HG03558 (cell line): ENCODE data around the gene PDSS1.

Experiments used
- ATAC-seq: cut with Tn5 transposase; IDR thresholded peaks from one replicate; pipeline ENCODE4 v1.9.1; 2021; ENCODE audit warnings: moderate number of reproducible peaks; ENCODE audit not compliant: unreplicated experiment; ENCODE audit errors: extremely low read depth

Gene PDSS1

GRCh38 chr10:26697922-26698608, 564 bp downstream of the PDSS1 start:
- no peak for ATAC-seq

DNA sequence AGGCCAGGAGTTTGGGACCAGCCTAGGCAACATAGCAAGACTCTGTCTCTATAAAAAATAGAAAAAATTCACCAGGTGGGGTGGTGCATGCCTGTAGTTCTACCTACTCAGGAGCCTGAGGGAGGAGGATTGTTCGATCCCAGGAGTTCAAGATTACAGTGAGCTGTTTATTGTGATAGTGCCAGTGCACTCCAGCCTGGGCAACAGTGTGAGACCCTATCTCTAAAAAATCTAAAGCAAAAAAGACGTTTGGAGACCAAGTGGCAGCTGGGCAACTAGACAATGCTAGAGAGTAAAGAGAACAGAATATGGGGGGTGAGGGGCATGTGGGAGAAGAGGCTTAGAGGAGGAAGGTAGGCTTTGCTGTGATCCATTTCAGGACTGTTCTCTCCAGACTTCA, 1.4 kb downstream of the PDSS1 start:
- ATAC-seq = no peak

DNA sequence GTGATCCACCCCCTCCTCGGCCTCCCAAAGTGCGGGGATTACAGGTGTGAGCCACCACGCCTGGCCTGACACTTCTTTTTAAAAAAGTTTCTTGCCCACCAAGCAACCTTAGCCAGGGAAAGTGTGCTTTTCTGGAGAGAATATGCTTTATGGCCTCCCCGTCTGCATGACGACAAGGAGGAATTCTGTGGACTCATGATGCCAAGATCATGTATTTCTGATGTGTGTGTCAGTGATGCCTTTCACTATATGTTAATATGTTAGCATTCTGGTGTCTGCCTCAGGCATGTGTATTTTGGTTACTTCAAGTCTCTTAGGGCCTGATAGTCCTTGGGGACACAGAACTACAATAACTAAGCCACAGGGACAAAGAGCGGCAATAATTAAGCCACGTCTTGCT, 2.1 kb downstream of the PDSS1 start:
- ATAC-seq = no peak

DNA sequence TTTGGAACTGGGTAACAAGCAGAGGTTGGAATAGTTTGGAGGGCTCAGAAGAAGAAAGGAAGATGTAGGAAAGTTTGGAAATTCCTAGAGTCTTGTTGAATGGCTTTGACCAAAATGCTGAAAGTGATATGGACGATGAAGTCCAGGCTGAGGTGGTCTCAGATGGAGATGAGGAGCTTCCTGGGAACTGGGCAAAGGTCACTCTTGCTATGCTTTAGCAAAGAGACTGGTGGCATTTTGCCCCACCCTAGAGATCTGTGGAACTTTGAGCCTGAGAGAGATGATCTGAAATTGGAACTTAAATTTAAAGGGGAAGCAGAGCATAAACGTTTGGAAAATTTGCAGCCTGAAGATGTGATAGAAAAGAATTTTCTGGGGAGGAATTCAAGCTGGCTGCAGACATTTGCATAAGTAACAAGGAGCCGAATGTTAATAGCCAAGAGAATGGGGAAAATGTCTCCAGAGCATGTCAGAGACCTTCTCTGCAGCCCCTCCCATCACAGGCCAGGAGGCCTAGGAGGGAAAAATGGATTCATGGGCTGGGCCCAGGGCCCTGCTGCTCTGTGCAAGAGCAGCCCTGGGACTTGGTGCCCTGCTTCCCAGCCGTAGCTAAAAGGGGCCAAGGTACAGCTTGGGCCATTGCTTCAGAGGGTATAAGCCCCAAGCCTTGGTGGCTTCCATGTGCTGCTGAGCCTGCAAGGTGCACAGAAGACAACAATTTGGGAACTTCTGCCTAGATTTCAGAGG, 3.6 kb downstream of the PDSS1 start:
- ATAC-seq = no peak

DNA sequence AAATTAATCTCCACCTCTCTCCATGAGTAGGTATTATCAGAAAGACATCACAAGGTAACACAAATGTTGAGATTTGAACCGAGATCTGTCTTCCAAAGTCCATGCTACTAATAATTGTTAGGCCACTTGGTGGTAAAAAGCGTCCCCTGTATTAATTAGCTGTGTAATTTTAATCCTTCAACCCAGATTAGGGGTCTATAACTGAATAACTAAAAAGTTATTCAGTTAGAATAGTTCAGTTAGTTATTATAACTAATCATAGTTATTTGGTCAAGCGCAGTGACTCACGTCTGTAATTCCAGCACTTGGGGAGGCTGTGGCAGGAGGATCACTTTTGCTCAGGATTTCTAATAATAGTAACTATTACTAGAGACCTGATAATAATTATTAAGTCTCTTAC, 5.6 kb downstream of the PDSS1 start:
- no peak for ATAC-seq

DNA sequence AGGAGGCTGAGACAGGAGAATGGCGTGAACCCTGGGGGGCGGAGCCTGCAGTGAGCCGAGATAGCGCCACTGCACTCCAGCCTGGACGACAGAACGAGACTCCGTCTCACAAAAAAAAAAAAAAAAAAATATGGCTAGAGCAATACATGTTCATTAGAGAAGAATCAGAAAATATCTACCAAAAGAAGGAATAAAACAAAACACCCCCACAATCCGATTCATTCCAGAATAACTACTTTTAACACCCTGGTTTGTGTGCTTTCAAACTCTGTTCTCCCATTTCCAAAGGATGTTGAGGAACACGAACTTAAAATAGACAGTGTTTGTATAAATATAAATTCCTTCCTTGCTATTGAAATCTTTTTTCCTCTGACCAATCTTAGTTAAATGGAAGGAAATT, 6.5 kb downstream of the PDSS1 start:
- no peak for ATAC-seq

GRCh38 chr10:26706206-26706605, 8.7 kb downstream of the PDSS1 start:
- ATAC-seq = no peak

GRCh38 chr10:26706936-26707335, 9.4 kb downstream of the PDSS1 start:
- ATAC-seq = no peak

DNA sequence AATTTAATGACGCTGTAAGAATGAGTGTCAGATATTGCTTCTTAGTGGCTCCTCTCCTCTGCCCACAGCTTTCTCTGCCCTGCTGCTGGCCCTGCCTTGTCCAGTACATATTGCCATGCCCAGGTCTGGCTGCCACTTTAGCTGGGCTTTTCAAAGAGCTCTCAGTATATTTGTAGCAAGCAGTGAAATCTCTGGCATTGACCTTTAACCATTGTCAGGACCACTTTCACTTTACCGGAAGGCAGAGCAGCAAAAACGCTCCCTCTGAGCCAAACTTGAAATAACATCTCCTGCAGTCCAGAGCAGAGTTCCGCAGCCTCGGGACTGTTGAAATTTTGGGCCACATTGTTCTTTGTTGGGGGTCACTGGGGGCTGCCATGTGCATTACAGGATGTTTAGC, 13.8 kb downstream of the PDSS1 start:
- ATAC-seq = no peak

DNA sequence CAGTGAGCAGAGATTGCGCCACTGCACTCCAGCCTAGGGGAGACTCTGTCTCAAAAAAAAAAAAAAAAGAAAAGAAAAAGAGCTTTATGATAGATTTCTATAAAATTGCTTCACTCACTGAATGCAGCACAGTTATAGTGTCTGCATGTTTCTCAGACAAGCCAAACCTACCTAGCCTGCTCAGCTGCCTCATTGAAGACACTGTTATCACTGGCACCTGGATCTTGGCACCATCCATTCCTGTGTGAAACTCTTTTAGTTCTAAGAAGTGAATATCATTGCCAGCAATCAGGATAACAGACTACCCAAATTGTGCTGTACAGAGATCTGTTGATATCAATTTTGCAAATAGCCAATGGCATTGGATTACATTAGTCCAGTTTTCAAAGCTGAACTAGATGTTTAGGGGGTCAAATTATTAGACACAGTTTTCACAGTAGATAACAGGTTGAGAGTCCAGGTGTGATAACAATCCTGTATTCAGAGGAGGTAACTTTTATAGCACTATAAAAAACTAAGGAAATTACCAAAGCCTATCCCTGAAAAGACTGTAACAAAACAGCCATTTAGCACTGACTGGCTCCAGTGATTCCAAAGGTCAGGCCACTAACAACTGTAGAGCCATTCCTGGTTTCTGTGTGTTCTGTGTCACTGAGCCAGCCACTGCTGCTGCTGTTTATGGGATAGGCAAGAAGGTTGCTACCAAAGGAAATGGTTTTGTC, 17.1 kb downstream of the PDSS1 start:
- no peak for ATAC-seq

GRCh38 chr10:26715137-26715487, 17.6 kb downstream of the PDSS1 start:
- ATAC-seq = no peak

DNA sequence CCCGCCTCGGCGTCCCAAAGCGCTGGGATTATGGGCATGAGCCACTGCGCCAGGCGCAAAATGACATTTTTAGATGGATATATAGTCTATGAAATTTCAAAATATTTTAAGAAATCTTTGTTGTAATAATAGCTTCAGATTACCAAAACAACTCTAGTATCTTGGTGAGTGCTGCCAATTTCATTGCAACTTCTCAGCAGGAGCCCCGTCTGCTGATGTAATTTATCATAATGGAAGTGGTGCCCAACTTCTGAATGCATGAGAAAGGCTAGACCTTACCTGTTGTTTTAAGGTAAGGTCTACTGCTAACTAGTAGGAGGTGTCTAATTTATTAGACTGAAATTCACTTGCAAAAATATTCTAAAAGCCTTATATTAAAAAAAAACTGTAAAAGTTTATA, 20.0 kb downstream of the PDSS1 start:
- no peak for ATAC-seq

GRCh38 chr10:26721561-26721960, 24.1 kb downstream of the PDSS1 start:
- no peak for ATAC-seq

- no peak for ATAC-seq
Observed at GRCh38 chr10:26723016-26723415, 25.5 kb downstream of the PDSS1 start.

DNA sequence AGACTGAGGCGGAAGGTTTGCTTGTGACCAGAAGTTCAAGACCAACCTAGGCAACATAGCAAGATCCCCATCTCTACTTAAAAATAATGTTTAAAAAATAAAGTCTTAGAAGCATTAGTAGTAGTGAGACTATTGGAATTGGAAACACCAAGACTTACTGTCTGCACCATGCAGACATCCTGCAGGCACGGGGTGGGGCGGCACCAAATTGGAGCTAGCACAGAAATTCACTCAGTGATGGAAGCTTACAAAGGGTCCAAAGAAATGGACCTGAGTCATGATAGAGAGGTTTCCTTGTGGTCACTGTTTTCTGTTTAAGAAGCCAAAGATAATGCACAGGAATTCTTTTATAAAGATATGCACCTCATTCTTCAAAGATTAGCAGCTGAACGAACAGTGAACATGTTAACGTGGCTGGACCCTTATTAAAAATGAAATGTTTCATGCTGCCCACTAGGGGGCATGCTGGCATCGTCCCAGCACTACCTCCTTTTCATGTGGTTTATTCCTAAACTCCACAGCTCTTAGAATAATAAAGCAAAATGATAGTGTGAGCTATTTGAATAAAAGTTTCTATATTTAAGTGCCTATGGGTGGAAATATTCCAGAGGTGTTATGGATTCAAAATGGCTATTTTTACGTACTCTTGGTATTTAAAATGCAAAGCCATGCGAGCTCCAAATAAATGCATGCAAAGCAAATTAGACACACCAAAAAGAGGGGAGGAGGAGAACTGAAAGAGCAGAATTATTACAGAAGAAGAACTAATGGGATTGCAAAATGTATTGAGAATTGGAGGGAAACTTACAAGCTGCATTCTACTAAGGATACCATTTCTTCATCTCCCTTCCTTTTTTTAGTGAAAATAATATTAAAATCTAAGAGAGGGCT, 28.6 kb downstream of the PDSS1 start:
- ATAC-seq = no peak

DNA sequence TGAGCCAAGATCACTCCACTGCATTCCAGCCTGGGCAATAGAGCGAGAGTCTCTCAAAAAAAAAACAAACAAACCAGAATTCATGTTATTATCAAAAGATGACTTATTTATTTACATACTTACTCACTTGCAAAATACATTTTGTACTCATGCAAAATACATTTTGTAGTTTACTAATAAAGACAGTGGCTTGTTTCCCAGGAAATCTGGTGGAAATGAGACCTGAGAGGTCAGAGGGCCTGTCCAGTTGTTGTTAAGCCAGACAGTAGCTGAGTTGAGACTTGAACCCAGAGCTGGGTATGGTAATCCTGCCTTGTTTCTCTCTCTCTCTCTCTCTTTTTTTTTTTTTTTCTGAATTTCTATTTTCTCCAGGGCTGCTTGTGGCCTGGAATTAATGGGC, 29.5 kb downstream of the PDSS1 start:
- ATAC-seq = no peak

DNA sequence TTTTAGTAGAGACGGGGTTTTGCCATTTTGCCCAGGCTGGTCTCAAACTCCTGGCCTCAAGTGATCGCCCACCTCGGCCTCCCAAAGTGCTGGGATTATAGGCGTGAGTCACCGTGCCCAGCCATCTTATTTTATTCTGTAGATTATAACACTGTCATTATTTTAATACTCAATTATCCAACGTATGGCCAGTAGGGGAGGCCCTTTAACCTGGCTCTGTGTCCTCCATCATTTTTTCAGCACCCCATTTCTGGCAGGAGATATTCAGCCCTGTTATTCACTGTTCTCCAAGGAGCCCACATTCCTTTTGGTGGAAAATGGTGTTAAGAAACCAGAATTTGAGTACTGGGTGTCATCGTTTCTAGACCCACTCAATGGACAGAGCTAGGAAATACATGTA, 31.5 kb downstream of the PDSS1 start:
- no peak for ATAC-seq

DNA sequence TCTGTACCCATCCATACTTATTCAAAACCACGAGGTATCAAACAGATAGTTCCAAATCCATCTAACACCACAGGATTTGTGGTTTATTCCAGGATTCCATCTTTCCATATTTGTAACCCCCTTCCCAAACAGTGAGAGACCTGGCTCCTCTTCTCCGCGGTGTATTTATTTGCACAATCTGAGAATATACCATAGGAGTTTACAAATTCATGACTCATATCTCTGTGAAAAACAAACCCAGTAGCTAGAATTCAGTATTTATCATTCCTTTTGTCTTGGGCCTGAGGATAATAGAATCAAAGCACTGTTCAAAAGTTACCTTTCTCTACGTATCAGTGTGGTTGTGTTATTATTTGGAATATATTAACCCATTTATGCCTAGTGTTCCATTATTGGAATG, 31.9 kb downstream of the PDSS1 start:
- no peak for ATAC-seq

DNA sequence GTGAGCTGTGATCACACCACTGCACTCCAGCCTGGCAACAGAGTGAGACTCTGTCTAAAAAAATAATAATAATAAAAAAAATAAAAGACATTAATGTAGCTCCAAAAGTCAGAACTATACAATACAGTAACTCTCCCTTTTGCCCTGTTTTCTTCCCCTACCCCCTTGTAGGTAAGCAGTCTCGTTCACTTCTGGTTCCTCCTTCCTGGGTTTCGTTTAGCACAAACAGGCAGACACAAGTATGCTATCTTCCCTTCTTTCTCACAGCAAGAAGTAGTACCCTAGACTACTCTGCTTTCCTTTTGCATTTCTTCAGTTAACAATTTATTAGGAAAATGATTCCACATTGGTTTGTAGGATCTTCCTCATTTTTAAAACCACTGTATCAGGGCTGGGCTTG, 33.1 kb downstream of the PDSS1 start:
- ATAC-seq = no peak

DNA sequence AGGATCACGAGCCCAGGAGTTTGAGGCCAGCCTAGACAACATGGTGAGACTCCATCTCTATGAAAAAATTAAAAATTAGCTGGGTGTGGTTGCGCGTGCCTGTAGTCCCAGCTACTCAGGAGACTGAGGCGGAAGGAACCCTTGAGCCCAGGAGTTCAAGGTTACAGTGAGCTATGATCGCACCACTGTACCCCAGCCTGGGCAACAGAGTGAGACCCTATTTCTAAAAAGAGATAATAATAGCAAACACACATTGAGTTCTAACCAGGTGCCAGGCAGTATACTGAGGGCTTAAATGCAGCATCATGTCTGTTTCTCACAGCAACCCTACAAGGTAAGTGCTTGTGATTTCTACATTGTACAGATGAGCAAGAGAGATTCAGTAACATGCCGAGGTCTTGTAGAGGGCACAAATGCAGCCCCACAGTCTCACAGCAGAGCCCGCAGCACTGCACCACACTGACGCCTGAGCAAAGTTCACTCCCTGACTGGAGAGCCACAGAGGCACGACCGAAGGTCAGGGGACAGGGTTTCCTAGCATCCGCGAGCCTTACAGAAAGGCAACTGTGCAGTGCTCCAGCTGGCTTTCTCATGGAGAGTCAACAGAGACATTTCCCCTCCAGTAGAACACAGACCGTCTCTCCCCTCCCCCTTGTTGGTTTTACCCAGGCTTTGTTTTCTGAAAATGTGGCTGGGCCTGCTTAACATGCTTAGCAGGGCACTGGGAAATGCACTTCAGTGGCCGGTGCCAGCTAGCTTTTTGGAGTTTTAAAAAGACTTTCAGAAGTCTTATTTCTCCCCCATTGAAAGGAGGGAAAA, 36.5 kb downstream of the PDSS1 start:
- no peak for ATAC-seq
